ENCODE results near the gene ZNF420. TPM values are rescaled to one million over a fixed set of nuclear protein-coding genes. Genes with fewer than 3 reads are reported as not detected.
"Not testable (repeated sequence)": the region's sequence is repeated elsewhere in the genome, so short reads cannot be mapped to it uniquely, and the experiment has no call there.

The ZNF420 gene
- total RNA-seq, 1 donor from 2014 or later: 12.2 TPM

DNA sequence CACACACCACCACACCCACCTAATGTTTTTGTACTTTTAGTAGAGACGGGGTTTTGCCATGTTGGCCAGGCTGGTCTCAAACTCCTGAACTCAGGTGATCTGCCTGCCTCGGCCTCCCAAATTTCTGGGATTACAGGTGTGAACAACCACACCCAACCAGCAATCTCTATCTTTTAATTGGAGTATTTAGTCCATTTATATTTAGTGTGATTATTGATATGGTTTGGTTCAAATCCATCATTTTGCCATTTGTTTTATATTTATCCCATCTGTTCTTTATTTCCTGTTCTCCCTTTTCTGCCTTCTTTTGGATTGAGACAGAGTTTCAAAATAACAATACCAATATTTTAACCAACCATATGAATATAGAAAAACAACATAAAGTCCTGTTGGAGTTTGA lies 4.1 kb downstream of the ZNF420 start:
- H3K4me3 Mint-ChIP-seq: peak overlapping the region; percentile 44
- H3K9me3 Mint-ChIP-seq: peaks cover 17% of the 10 kb centered on the region
- H3K27me3 Mint-ChIP-seq (ENCODE audit: low read depth): no peaks in the 10 kb centered on the region
- DNase-seq (ENCODE audit: low read depth, low spot score): no peak
- TF ChIP-seq, protein P1, sequence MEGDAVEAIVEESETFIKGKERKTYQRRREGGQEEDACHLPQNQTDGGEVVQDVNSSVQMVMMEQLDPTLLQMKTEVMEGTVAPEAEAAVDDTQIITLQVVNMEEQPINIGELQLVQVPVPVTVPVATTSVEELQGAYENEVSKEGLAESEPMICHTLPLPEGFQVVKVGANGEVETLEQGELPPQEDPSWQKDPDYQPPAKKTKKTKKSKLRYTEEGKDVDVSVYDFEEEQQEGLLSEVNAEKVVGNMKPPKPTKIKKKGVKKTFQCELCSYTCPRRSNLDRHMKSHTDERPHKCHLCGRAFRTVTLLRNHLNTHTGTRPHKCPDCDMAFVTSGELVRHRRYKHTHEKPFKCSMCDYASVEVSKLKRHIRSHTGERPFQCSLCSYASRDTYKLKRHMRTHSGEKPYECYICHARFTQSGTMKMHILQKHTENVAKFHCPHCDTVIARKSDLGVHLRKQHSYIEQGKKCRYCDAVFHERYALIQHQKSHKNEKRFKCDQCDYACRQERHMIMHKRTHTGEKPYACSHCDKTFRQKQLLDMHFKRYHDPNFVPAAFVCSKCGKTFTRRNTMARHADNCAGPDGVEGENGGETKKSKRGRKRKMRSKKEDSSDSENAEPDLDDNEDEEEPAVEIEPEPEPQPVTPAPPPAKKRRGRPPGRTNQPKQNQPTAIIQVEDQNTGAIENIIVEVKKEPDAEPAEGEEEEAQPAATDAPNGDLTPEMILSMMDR (conservative IDR thresholded peaks at IDR 0.05): no peak
- no peak overlapping the region for H3K27ac Mint-ChIP-seq (ENCODE audit: unreplicated experiment)
- H3K4me1 Mint-ChIP-seq: peaks cover 21% of the 10 kb centered on the region
- peaks cover 67% of the 10 kb centered on the region for H3K36me3 Mint-ChIP-seq (ENCODE audit: low read depth)

DNA sequence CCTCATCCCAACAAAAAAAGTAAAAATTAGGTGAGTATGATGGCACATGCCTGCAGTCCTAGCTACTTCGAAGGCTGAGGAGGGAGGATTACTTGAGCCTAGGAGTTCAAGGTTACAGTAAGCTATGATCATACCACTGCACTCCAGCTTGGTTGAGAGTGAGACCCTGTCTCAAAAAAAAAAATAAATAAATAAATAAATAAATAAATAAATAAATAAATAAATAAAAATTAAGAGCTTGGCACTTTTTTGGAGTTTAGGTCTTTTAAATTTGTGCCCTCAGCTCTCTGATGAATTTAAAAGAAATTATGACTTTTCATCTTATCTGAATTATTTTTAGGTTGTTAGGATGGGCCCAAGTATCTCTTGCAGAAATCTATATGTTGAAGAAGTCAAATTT lies 8.9 kb downstream of the ZNF420 start:
- TF ChIP-seq, protein P1 (conservative IDR thresholded peaks at IDR 0.05): no peak
- Mint-ChIP-seq H3K27ac (ENCODE audit: unreplicated experiment) (no peak overlapping the region), H3K9me3 (peaks cover 23% of the 10 kb centered on the region), H3K36me3 (ENCODE audit: low read depth) (peaks cover 74% of the 10 kb centered on the region), H3K27me3 (ENCODE audit: low read depth) (no peaks in the 10 kb centered on the region), H3K4me3 (no peak overlapping the region), H3K4me1 (no peaks in the 10 kb centered on the region)
- DNase-seq (ENCODE audit: low read depth, low spot score): no peak

DNA sequence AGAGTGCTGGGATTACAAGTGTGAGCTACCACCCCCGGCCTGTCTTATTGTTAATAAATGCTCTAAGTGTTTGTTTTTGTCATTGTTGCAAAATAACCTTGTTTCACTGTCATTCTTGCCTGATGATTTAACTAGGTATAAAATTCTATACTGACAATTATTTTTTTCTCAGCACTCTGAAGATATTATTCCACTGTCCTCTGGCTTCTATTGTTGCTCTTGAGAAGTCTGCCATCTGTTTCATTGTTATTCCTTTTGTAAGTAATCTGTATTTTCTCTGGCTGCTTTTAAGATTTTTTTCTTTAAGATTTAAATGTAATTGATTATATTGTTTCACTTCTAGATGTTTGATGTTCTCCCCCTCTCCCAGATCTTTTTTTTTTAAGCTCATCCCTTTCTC lies 17.6 kb downstream of the ZNF420 start:
- Mint-ChIP-seq H3K36me3 (ENCODE audit: low read depth) (peaks cover 84% of the 10 kb centered on the region), H3K27me3 (ENCODE audit: low read depth) (no peaks in the 10 kb centered on the region), H3K4me3 (no peak overlapping the region), H3K9me3 (peaks cover 37% of the 10 kb centered on the region), H3K27ac (ENCODE audit: unreplicated experiment) (no peak overlapping the region), H3K4me1 (no peaks in the 10 kb centered on the region)
- no peak for DNase-seq (ENCODE audit: low read depth, low spot score)
- TF ChIP-seq, protein P1 (conservative IDR thresholded peaks at IDR 0.05): no peak

DNA sequence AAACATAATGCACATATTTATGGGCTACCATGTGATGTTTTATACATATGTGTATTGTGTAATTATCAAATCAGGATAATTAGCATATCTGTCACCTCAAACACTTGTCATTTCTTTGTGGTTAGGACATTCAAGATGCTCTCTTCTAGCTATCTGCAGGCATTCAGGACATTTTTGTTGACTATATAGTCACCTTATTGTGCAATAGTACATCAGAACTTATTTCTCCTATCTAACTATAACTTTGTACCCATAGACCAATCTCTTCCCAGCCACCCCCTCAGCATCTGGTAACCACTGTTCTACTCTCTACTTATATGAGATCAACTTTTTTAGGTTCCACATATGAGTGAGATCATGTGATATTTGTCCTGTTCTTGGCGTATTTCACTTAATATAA lies 20.3 kb downstream of the ZNF420 start:
- Mint-ChIP-seq H3K4me3 (no peak overlapping the region), H3K27ac (ENCODE audit: unreplicated experiment) (no peak overlapping the region), H3K9me3 (peaks cover 34% of the 10 kb centered on the region), H3K36me3 (ENCODE audit: low read depth) (peaks cover 85% of the 10 kb centered on the region), H3K27me3 (ENCODE audit: low read depth) (no peaks in the 10 kb centered on the region), H3K4me1 (no peaks in the 10 kb centered on the region)
- TF ChIP-seq, protein P1 (conservative IDR thresholded peaks at IDR 0.05): no peak
- no peak for DNase-seq (ENCODE audit: low read depth, low spot score)

DNA sequence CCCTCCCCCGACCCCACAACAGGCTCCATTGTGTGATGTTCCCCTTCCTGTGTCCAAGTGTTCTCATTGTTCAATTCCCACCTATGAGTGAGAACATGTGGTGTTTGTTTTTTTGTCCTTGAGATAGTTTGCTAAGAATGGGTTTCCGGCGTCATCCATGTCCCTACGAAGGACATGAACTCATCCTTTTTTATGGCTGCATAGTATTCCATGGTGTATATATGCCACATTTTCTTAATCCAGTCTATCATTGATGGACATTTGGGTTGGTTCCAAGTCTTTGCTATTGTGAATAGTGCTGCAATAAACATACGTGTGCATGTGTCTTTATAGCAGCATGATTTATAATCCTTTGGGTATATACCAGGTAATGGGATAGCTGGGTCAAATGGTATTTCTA lies 25.9 kb downstream of the ZNF420 start:
- not testable (repeated sequence) for H3K27ac Mint-ChIP-seq (ENCODE audit: unreplicated experiment); H3K4me1 Mint-ChIP-seq; DNase-seq (ENCODE audit: low read depth, low spot score); H3K4me3 Mint-ChIP-seq; H3K27me3 Mint-ChIP-seq (ENCODE audit: low read depth)
- H3K36me3 Mint-ChIP-seq (ENCODE audit: low read depth): peaks cover 89% of the 10 kb centered on the region
- peaks cover 31% of the 10 kb centered on the region for H3K9me3 Mint-ChIP-seq

DNA sequence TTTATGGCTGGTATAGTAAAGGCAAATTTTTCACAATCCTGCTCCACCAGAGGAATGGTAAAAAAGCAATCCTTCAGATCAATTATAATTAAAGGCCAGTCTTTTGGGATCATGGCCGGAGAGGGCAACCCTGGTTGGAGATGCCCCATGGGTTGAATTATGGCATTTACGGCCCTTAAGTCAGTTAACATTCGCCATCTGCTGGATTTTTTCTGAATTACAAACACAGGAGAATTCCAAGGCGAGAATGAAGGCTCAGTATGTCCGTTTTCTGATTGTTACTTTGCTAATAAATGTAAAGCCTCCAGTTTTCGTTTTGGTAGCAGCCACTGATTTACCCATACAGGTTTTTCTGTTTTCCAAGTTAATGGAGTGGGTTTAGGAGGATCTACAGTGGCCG lies 33.5 kb downstream of the ZNF420 start:
- TF ChIP-seq, protein P1 (conservative IDR thresholded peaks at IDR 0.05): peak; percentile 32
- Mint-ChIP-seq H3K9me3 (peaks cover 43% of the 10 kb centered on the region), H3K36me3 (ENCODE audit: low read depth) (peaks cover 95% of the 10 kb centered on the region)
- not testable (repeated sequence) for H3K4me3 Mint-ChIP-seq; H3K27me3 Mint-ChIP-seq (ENCODE audit: low read depth); H3K27ac Mint-ChIP-seq (ENCODE audit: unreplicated experiment); DNase-seq (ENCODE audit: low read depth, low spot score); H3K4me1 Mint-ChIP-seq

All from neural crest cell (in vitro differentiated cells).